ENCODE data around the gene SEMA4C.
"Not testable (repeated sequence)": the region's sequence is repeated elsewhere in the genome, so short reads cannot be mapped to it uniquely, and the experiment has no call there.

SEMA4C gene

GRCh38 chr2:96897491-96898134 lies 27.7 kb upstream of the SEMA4C start:
- no peak for DNase-seq (ENCODE audit: low read depth in 2 of 3, low spot score in 2 of 3)

- DNase-seq (ENCODE audit: low read depth in 2 of 3, low spot score in 2 of 3), result no peak
Observed at GRCh38 chr2:96895746-96896651, 26.1 kb upstream of the SEMA4C start.

- no peak for DNase-seq (ENCODE audit: low read depth in 2 of 3, low spot score in 2 of 3)
Observed at GRCh38 chr2:96895032-96895745, 25.3 kb upstream of the SEMA4C start.

- DNase-seq (ENCODE audit: low read depth in 2 of 3, low spot score in 2 of 3), result no peak
Observed at GRCh38 chr2:96894151-96894531, 24.3 kb upstream of the SEMA4C start.

DNA sequence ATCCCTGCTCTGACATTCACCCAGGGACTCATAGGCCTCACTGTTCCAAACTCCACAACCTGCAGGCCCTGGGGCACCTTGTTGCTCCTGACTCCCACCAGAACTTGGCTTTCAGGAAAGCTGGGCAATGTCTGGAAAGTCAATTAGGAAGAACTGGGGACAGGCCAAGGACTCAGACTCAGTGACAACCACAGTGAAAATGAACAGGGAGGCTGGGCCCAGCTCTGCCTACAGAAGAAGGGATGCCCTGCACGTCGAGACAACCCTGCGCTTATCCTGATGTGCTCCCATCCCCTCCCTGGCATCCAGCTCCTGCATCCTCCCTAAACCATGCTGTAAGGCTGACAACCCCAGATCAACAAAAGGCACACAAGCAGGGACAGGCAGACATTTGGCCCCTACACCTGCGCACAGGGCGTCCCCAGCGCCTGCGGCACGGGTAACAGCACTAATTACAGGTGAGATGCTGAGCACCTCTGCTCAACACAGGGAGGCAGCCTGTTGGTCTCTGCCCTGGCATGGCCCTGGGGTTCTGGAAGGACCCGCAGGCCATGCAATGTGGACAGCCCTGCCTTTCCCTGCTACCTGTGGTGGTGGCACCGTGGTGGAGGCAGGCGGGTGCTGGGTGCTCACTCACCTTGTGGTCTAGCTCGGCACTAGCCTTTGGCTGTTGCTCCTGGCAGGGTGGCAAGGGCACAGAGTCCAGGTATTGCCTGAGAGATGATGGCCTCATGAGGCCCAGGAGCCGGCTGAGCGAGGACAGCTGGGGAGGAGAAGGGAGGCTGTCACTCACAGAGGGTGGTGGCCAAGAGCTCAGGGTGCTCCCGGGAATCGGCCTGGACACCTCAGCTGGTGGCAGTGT lies 23.6 kb upstream of the SEMA4C start:
- no peak for DNase-seq (ENCODE audit: low read depth in 2 of 3, low spot score in 2 of 3)

DNA sequence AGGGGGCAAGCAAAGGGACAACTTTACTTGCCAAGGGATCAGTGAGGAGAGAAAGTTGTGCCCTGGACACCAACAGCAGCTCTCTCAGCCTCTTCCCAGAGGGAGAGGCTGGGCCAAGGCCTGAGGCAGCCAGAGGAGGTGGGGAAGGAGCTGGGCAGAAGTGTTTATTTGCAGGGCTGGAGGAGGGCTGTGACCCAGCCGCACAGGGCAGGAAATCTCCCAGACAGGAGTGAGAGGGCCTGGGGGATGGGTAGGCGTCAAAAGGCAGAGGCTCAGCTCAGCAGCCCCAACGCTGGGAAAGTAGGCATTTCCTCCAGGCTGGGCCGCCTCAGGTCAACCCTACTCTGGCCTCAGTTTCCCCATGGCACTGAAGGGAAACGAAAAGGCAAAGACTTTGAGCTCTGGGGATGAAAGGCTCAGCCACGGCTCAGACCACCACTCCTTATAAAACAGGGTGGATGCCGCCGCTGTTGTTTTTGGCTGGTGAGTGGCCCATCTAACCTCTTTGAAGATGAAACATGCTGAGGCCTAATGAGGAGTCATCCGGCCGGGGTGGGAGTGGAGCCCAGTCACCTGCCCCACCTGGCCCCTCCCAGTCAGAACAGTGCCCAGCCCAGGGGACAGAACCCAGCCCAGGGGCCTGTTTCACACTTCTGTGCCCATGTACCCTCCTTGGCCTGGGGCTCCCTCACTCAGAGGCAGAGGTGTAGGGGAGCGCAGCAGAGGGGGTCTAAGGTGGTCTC lies 21.9 kb upstream of the SEMA4C start:
- DNase-seq (ENCODE audit: low read depth in 2 of 3, low spot score in 2 of 3), result no peak

DNA sequence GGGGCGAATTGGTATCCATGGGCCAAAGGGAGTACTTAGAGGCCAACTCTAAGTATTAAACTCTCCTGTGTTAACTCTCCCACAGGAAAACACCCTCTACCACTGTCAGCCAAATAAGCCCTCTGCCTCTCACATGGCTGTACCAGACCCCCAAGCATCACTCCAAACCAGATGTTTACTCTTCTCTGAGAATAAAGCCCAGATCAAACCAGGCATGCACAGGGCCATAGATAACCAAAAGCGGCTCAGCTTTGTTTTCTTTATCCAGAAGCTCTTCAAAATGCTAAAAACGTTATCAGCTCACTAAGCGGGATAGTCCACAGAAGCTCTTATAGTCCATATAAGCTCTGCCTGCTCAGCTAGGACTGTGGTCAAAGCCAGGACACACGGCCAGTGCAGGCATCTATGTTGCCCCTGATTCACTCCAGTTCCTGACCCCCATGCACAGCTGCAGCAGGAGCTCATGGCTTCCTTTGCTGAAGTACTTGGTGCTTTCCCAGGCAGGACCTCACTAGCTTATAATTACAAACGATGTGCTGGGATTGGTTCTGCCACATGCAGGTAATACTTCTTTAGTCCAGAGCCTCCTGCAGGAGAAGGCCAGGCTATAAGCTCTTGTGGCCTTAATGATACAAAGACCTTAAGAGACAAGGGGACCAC lies 21.0 kb upstream of the SEMA4C start:
- DNase-seq (ENCODE audit: low read depth in 2 of 3, low spot score in 2 of 3), result no peak

GRCh38 chr2:96890252-96890651 lies 20.4 kb upstream of the SEMA4C start:
- no peak for DNase-seq (ENCODE audit: low read depth in 2 of 3, low spot score in 2 of 3)

GRCh38 chr2:96889502-96889901 lies 19.6 kb upstream of the SEMA4C start:
- not testable (repeated sequence) for DNase-seq (ENCODE audit: low read depth in 2 of 3, low spot score in 2 of 3)

GRCh38 chr2:96888072-96889011 lies 18.5 kb upstream of the SEMA4C start:
- DNase-seq (ENCODE audit: low read depth in 2 of 3, low spot score in 2 of 3), result no peak

- no peak for DNase-seq (ENCODE audit: low read depth in 2 of 3, low spot score in 2 of 3)
Observed at GRCh38 chr2:96887493-96888012, 17.7 kb upstream of the SEMA4C start.

DNA sequence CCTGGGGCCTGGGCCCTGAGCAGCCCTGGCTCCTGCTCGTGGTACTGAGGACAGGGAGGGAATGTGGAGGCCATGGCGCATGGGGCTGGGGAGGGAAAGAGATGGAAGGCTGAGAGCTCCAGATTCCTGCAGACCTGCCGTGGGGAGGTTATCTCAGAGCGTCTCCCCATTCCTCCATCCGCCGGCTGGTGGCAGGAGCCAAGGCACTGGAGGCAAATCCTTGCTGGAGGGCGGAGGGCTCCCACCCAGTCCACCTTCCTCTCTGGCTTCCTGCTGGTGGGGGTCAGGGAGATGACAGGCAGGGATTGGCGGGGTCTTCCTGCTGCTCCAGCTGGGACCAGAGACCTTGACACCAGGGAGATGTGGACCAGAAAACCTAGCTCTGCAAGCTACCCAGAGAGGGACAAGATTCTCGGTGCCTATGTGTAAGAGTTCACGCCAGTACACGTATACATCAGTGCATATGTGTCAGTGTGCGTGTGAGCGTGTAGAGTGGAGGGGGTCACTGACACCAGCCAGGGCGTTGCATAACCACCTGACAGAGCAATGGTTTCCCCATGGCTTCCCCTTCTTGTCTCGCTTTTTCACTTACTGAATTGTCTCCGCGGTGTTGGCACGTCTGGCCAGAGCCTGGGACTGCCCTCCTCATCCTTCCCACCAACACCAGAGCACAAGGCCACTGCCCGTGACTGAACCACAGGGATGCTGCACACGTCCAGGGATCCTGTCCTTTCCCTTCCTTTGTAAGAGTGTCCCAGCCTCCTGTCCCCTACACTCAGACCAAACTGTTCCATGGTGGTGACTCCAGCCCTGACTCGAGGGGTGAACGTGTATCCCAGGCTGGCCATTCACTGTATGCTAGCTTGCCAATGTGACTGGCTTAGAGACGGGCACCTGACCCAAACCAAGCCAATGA lies 15.8 kb upstream of the SEMA4C start:
- DNase-seq (ENCODE audit: low read depth in 2 of 3, low spot score in 2 of 3), result no peak

GRCh38 chr2:96884299-96885094 lies 14.6 kb upstream of the SEMA4C start:
- DNase-seq (ENCODE audit: low read depth in 2 of 3, low spot score in 2 of 3), result no peak

DNA sequence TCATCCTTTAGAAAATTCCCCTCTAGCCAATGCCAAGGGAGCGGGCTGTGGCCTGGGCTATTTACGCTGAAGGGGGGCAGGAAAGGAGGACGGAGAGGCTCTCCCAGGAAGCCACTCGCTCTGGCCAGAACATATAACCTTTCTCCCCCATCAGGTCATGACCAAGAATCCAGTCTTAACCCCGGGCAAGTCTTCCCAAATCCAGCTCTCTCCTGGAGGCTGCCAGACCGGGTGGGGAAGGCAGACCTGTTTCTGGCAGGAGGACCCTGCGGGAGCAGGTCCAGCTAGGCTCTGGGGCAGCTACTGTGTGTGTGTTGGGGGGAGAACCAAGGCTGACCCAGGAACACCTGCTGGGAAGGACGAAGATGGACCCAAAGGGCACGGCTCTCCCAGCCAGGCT lies 13.4 kb upstream of the SEMA4C start:
- no peak for DNase-seq (ENCODE audit: low read depth in 2 of 3, low spot score in 2 of 3)

GRCh38 chr2:96882906-96883305 lies 13.0 kb upstream of the SEMA4C start:
- no peak for DNase-seq (ENCODE audit: low read depth in 2 of 3, low spot score in 2 of 3)

DNA sequence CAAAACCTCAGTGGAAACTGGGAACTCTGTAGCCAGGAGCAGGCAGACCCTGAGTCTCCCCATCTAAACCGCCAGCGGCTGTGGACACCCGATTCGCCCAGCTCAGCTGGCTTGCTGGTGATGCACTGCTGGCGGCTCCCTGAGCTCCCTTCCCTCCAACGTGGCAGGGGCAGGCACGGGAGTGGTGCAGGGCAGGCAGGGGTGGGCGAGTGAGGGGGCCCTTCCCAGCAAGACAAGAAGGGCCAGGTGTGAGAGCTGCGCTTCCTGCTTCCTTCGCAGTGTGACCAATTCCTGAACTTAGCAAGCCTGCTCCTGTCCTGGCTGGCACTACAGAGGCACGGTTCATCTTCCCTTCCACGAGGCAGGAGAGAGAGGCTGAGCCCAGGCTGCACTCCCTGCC lies 12.3 kb upstream of the SEMA4C start:
- no peak for DNase-seq (ENCODE audit: low read depth in 2 of 3, low spot score in 2 of 3)
